VCaP (cell line): ENCODE data around the gene RGCC.

ENCODE experiments used
- H3K27ac ChIP-seq: fragments of 450-650 bp; 2 replicates; pipeline ENCODE4 v1.5.1; 2017
- CTCF ChIP-seq: fragments of 450-650 bp; conservative IDR thresholded peaks from 2 replicates; pipeline ENCODE4 v1.5.1; 2017; ENCODE audit warnings: mild to moderate bottlenecking, moderate library complexity

Gene RGCC

GRCh38 chr13:41494202-41494601 lies 36.9 kb downstream of the RGCC start:
- no peak overlapping the region for H3K27ac ChIP-seq
- TF ChIP-seq CTCF: no peak

DNA sequence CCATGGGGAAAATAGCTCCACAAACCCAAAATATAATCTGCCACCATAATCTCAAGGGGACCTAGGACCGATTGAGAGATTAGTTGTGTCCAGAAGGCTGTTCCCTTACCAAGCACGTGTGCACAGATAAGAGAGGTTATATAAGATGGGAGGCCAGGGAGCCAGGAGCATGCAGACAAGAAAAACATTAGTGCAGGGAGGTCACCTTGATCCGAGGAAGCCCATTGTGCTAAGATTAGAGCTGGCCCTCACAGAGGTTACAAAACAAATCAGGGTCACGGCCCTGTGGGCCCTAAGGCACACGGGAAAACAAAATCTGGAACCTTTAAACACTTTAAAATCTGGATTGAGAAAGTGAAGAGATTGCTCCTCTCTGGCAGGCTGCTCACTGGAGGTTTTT lies 37.7 kb downstream of the RGCC start:
- TF ChIP-seq CTCF: no peak

DNA sequence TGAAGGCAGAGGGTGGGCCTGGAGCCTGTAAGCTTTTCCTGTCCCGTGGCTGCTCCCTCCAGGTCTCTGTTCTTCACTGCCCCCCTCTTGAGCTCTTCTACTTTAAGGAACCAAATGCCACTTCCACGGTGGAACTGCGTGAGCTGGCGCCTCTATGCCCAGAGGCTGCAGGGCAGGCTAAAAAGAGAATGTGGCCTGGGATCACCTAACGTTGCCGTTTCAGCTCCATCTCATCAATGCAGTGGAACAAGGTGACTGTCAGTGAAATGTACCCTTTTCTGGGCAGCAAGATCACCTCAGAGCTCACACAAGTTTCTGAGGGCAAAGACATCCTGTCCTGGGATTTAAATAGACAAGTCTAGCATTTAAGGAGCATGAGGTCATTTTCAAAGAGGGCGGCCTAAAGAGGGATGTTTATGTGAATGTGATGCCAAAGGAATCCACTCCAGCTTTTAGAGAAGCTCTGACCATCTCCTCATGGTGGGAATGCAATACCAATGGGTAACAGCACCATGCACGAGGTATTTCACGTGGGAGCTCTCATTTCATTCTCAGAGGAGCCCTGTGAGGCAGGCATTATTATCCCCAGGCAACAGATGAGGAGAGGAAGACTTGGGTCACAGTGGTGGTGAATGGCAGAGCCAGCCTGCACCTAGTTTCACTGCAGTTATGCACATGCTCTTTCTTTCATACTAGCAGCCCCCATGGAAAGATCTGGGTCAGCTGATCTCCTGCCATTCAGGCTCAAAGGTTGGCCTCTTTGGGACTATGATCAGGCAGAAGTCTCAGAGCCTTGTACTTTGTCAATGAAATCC lies 39.3 kb downstream of the RGCC start:
- H3K27ac ChIP-seq: no peak overlapping the region
- TF ChIP-seq CTCF: no peak

More for the DNA sequence above, 37.7 kb downstream of the RGCC start:
- no peak overlapping the region for H3K27ac ChIP-seq

GRCh38 chr13:41497436-41497835 lies 40.1 kb downstream of the RGCC start:
- H3K27ac ChIP-seq: no peak overlapping the region
- TF ChIP-seq CTCF: no peak

DNA sequence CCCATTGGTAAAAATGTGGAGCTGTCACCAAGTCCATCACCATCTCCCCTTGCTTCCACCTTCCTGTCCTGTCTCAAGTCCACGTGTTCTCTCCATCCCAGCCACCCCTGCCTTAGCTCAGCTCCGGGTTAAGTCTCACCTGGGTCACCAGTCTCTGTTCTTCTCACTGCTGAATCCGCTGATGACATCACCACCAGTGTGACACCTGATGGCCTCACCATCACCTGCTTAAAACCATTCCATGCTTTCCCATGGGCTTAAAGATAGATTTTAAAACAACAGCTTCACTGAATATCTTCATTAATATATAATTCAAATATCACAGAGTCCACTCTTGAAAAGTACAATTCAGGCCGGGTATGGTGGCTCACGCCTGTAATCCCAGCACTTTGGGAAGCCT lies 42.1 kb downstream of the RGCC start:
- TF ChIP-seq CTCF: no peak

DNA sequence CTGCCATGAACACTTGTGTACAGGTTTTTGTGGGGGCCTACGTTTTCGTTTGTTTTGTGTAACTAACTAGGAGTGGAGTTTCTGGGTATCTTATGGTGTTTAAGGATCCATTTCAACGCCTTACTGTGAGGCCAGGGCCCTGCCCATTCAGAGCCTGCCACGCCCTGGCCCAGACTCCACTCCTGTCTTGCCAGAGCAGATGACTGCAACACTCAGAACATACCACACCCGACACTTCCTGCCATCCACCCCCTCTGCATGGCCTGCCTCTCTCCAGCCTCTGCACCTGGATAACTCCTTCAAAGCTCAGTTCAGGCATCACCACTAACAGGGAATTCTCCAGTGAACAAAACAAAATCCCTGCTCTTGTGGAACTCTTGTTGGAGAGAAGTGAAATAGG lies 43.2 kb downstream of the RGCC start:
- no peak overlapping the region for H3K27ac ChIP-seq
- no peak for TF ChIP-seq CTCF

More for the DNA sequence above, 42.1 kb downstream of the RGCC start:
- H3K27ac ChIP-seq: no peak overlapping the region

DNA sequence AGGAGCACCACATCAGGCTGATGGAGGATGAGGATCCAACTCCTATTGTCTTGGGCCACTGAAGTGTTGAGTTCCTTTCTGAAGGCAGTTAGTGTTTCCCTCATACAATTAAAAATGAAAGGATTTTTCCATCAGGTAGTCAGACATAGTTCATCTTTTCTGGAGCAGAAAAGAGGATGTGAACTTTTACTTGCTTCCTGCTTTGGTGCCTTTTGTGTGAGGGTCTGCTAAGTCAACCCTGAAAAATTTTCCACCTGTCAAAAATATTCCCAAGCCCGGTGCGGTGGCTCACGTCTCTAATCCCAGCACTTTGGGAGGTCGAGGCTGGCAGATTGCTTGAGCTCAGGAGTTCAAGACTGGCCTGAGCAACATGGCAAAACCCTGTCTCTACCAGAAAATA lies 43.9 kb downstream of the RGCC start:
- TF ChIP-seq CTCF: no peak
- no peak overlapping the region for H3K27ac ChIP-seq
